HEK293 (cell line): Measurements from ENCODE around the gene IFFO2.
A peak's percentile ranks its signal among the peaks of the same experiment; 100 is the strongest.

Experiments used
- CTCF ChIA-PET: fragments of 350-600 bp; formaldehyde crosslinking; extraction: SDS; loops from one replicate; lab custom pipeline; 2021; ENCODE audit warnings: antibody characterized with exemption; lab: Yijun Ruan, JAX
- POLR2A ChIA-PET: fragments of 300-600 bp; formaldehyde crosslinking; extraction: SDS; loops from one replicate; lab custom pipeline; 2020; ENCODE audit warnings: antibody characterized with exemption, inconsistent platforms; lab: Yijun Ruan, JAX
- H3K27ac ChIP-seq: fragments of 200-500 bp; sonication (Bioruptor generic); 2 replicates; pipeline ENCODE4 v1.5.1; 2014; ENCODE audit warnings: low read depth, low read length, control low read depth, inconsistent platforms; ENCODE audit errors: extremely low read depth
- H3K36me3 ChIP-seq, 2 experiments: fragments of 200-500 bp in 1 of 2; sonication (Bioruptor generic) in 1 of 2; 1 replicate in 1 of 2; 2 replicates in 1 of 2; pipeline ENCODE4 v1.5.1; 2014 to 2017; ENCODE audit warnings: inconsistent platforms in 2 of 2, low read length in 2 of 2; ENCODE audit not compliant: control insufficient read depth in 2 of 2, insufficient read depth in 1 of 2
- H3K4me1 ChIP-seq: fragments of 200-500 bp; sonication (Bioruptor generic); 2 replicates; pipeline ENCODE4 v1.5.1; 2014; ENCODE audit warnings: mild to moderate bottlenecking, low read length, inconsistent platforms; ENCODE audit not compliant: control insufficient read depth, insufficient read depth
- H3K4me3 ChIP-seq: 2 replicates; pipeline ENCODE4 v1.5.1; 2011; ENCODE audit warnings: low read depth, mild to moderate bottlenecking, control low read depth, low read length, moderate library complexity
- H3K9me3 ChIP-seq: fragments of 200-500 bp; sonication (Bioruptor generic); 2 replicates; pipeline ENCODE4 v1.5.1; 2014; ENCODE audit warnings: low read depth, low read length, inconsistent platforms; ENCODE audit not compliant: control insufficient read depth, insufficient read depth
- KLF1 ChIP-seq: fragments of 450-650 bp; formaldehyde crosslinking; IDR thresholded peaks from 2 replicates; pipeline ENCODE4 v1.5.1; 2016; ENCODE audit warnings: missing biosample characterization, missing genetic modification characterization
- MZF1 ChIP-seq: fragments of 450-650 bp; formaldehyde crosslinking; IDR thresholded peaks from 2 replicates; pipeline ENCODE4 v1.5.1; 2017; ENCODE audit warnings: missing biosample characterization, missing genetic modification characterization, borderline replicate concordance
- OSR2 ChIP-seq: fragments of 450-650 bp; formaldehyde crosslinking; IDR thresholded peaks from 2 replicates; pipeline ENCODE4 v1.5.1; 2016; ENCODE audit warnings: missing biosample characterization, missing genetic modification characterization
- ZBTB7A ChIP-seq: fragments of 450-650 bp; formaldehyde crosslinking; IDR thresholded peaks from 2 replicates; pipeline ENCODE4 v1.5.1; 2016; ENCODE audit warnings: low read depth, missing biosample characterization, missing genetic modification characterization
- ZFHX2 ChIP-seq: fragments of 450-650 bp; formaldehyde crosslinking; conservative IDR thresholded peaks from 2 replicates; pipeline ENCODE4 v1.5.1; 2016; ENCODE audit warnings: missing biosample characterization, missing genetic modification characterization
- ZFP41 ChIP-seq: fragments of 450-650 bp; formaldehyde crosslinking; IDR thresholded peaks from 2 replicates; pipeline ENCODE4 v1.5.1; 2016; ENCODE audit warnings: missing biosample characterization, missing genetic modification characterization, borderline replicate concordance
- ZNF19 ChIP-seq: fragments of 450-650 bp; formaldehyde crosslinking; IDR thresholded peaks from 2 replicates; pipeline ENCODE4; 2016; ENCODE audit warnings: missing biosample characterization, missing genetic modification characterization, low read depth
- ZNF211 ChIP-seq: fragments of 450-650 bp; formaldehyde crosslinking; IDR thresholded peaks from 2 replicates; pipeline ENCODE4 v1.5.1; 2016; ENCODE audit warnings: low read depth, missing biosample characterization, missing genetic modification characterization
- ZNF214 ChIP-seq: fragments of 450-650 bp; formaldehyde crosslinking; IDR thresholded peaks from 2 replicates; pipeline ENCODE4 v1.5.1; 2017; ENCODE audit warnings: missing biosample characterization, mild to moderate bottlenecking, missing genetic modification characterization, borderline replicate concordance
- ZNF280D ChIP-seq: fragments of 450-650 bp; formaldehyde crosslinking; IDR thresholded peaks from 2 replicates; pipeline ENCODE4 v1.5.1; 2016; ENCODE audit warnings: missing biosample characterization, missing genetic modification characterization
- ZNF302 ChIP-seq: fragments of 450-650 bp; formaldehyde crosslinking; IDR thresholded peaks from 2 replicates; pipeline ENCODE4 v1.5.1; 2016; ENCODE audit warnings: missing biosample characterization, missing genetic modification characterization, low read depth
- ZNF335 ChIP-seq: fragments of 450-650 bp; formaldehyde crosslinking; conservative IDR thresholded peaks from 2 replicates; pipeline ENCODE4 v1.5.1; 2016; ENCODE audit warnings: missing biosample characterization, missing genetic modification characterization
- ZNF350 ChIP-seq: fragments of 450-650 bp; formaldehyde crosslinking; IDR thresholded peaks from 2 replicates; pipeline ENCODE4 v1.5.0; 2017; ENCODE audit warnings: missing biosample characterization, mild to moderate bottlenecking, missing genetic modification characterization
- ZNF366 ChIP-seq: fragments of 450-650 bp; formaldehyde crosslinking; conservative IDR thresholded peaks from 2 replicates; pipeline ENCODE4 v1.5.1; 2016; ENCODE audit warnings: missing biosample characterization, missing genetic modification characterization
- ZNF391 ChIP-seq: fragments of 450-650 bp; formaldehyde crosslinking; IDR thresholded peaks from 2 replicates; pipeline ENCODE4 v1.5.1; 2016; ENCODE audit warnings: low read depth, missing biosample characterization, missing genetic modification characterization, borderline replicate concordance
- ZNF510 ChIP-seq: fragments of 450-650 bp; formaldehyde crosslinking; IDR thresholded peaks from 2 replicates; pipeline ENCODE4 v1.5.1; 2018; ENCODE audit warnings: mild to moderate bottlenecking, missing genetic modification characterization, missing biosample characterization; ENCODE audit not compliant: insufficient replicate concordance
- ZNF530 ChIP-seq: fragments of 450-650 bp; formaldehyde crosslinking; IDR thresholded peaks from 2 replicates; pipeline ENCODE4 v1.5.1; 2016; ENCODE audit warnings: low read depth, missing biosample characterization, missing genetic modification characterization
- ZNF571 ChIP-seq: fragments of 450-650 bp; formaldehyde crosslinking; IDR thresholded peaks from 2 replicates; pipeline ENCODE4 v1.5.0; 2017; ENCODE audit warnings: missing biosample characterization, missing genetic modification characterization
- ZNF600 ChIP-seq: fragments of 450-650 bp; formaldehyde crosslinking; IDR thresholded peaks from 2 replicates; pipeline ENCODE4 v1.5.1; 2016; ENCODE audit warnings: missing biosample characterization, missing genetic modification characterization
- ZNF654 ChIP-seq: fragments of 450-650 bp; formaldehyde crosslinking; IDR thresholded peaks from 2 replicates; pipeline ENCODE4 v1.5.1; 2016; ENCODE audit warnings: low read depth, missing biosample characterization, missing genetic modification characterization
- ZNF747 ChIP-seq: fragments of 450-650 bp; formaldehyde crosslinking; IDR thresholded peaks from 2 replicates; pipeline ENCODE4 v1.5.1; 2016; ENCODE audit warnings: missing biosample characterization, missing genetic modification characterization
- ZNF776 ChIP-seq: fragments of 450-650 bp; formaldehyde crosslinking; IDR thresholded peaks from 2 replicates; pipeline ENCODE4 v1.5.0; 2017; ENCODE audit warnings: missing biosample characterization, missing genetic modification characterization, borderline replicate concordance
- TF ChIP-seq, protein P1 (sequence below): fragments of 450-650 bp; formaldehyde crosslinking; IDR thresholded peaks from 2 replicates; pipeline ENCODE4 v1.5.1; 2016; ENCODE audit warnings: missing biosample characterization, missing genetic modification characterization
- TF ChIP-seq, protein P2 (sequence below): fragments of 450-650 bp; formaldehyde crosslinking; IDR thresholded peaks from 2 replicates; pipeline ENCODE4 v1.5.1; 2016; ENCODE audit warnings: missing biosample characterization, missing genetic modification characterization
- TF ChIP-seq, protein P3 (sequence below): fragments of 450-650 bp; formaldehyde crosslinking; IDR thresholded peaks from 2 replicates; pipeline ENCODE4 v1.5.1; 2017; ENCODE audit warnings: missing biosample characterization, mild to moderate bottlenecking, missing genetic modification characterization, moderate library complexity

IFFO2 gene

DNA sequence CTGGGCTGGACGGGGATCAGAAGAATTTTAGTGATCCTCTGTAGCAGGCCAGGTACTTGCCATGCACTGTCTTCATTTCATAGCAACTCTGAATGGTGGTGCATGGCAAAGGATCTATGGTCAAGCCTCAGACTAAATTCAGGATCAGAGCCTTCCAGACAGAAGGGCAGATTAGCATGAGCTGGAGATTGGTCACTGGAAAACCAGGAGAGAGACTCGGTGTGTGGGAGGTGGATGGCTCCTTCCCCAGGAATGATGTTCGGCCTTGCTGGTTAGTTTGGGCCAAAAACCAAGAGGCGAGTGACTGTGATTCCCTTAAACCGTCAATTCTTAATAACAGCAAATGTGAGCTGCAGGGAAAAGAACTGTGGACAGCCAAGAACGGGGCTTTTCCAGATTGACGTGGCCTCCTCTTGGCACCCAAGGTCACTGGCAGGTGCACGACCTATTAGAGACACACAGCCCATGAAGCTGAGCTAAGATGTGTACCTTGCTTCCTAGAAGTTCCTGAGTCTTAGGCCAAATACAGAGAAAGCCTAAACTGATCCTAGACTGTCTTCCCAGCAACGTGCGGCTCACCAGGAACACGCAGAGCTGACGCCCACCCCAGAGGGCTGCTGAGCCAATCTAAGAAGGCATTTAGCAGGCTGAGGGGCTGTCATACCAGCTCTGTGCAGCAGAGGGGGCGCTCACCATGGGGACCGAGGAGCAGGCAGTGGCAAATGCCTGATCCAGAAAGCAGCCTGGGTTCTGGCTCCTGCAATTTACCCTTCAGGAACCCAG is 72.6 kb downstream of the IFFO2 start:
- peaks cover 0 to 7% of the 10 kb centered on the region in 2 experiments; a peak in 1 of 3 replicates for H3K36me3 ChIP-seq
- no peaks in the 10 kb centered on the region for H3K9me3 ChIP-seq
- H3K4me3 ChIP-seq: no peak overlapping the region
- H3K27ac ChIP-seq: no peak overlapping the region
- H3K4me1 ChIP-seq: 0 out of 2 replicates have a peak, but pooled peaks cover 2% of the 10 kb centered on the region
- POLR2A ChIA-PET: interaction anchor here (0.6 to 1.4 kb wide), 2 partner anchors 19 to 213 kb away, joined by 3 to 7 read pairs; partner anchors contain the start of gene ALDH4A1
- CTCF ChIA-PET: interaction anchor here (0.5 to 3.4 kb wide), 36 partner anchors 9 to 1664 kb away, joined by 3 to 29 read pairs (median 4); partner anchors contain the start of gene ALDH4A1
- TF ChIP-seq ZNF302 (tag by site-specific recombination) (no peak), ZNF391 (tag by site-specific recombination) (no peak), ZNF654 (tag by site-specific recombination) (peak; percentile 49), ZNF776 (no peak), ZFHX2 (tag by site-specific recombination) (peak; percentile 27; the same call in 1 of the 2 replicates), OSR2 (tag by site-specific recombination) (no peak), ZNF600 (tag by site-specific recombination) (0 out of 2 replicates have a peak, but pooled peaks have one; percentile 51), ZNF335 (tag by site-specific recombination) (peak; percentile 65), ZNF19 (no peak)
- TF ChIP-seq, protein P1, sequence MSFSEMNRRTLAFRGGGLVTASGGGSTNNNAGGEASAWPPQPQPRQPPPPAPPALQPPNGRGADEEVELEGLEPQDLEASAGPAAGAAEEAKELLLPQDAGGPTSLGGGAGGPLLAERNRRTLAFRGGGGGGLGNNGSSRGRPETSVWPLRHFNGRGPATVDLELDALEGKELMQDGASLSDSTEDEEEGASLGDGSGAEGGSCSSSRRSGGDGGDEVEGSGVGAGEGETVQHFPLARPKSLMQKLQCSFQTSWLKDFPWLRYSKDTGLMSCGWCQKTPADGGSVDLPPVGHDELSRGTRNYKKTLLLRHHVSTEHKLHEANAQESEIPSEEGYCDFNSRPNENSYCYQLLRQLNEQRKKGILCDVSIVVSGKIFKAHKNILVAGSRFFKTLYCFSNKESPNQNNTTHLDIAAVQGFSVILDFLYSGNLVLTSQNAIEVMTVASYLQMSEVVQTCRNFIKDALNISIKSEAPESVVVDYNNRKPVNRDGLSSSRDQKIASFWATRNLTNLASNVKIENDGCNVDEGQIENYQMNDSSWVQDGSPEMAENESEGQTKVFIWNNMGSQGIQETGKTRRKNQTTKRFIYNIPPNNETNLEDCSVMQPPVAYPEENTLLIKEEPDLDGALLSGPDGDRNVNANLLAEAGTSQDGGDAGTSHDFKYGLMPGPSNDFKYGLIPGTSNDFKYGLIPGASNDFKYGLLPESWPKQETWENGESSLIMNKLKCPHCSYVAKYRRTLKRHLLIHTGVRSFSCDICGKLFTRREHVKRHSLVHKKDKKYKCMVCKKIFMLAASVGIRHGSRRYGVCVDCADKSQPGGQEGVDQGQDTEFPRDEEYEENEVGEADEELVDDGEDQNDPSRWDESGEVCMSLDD (tag by site-specific recombination): no peak
- TF ChIP-seq, protein P2, sequence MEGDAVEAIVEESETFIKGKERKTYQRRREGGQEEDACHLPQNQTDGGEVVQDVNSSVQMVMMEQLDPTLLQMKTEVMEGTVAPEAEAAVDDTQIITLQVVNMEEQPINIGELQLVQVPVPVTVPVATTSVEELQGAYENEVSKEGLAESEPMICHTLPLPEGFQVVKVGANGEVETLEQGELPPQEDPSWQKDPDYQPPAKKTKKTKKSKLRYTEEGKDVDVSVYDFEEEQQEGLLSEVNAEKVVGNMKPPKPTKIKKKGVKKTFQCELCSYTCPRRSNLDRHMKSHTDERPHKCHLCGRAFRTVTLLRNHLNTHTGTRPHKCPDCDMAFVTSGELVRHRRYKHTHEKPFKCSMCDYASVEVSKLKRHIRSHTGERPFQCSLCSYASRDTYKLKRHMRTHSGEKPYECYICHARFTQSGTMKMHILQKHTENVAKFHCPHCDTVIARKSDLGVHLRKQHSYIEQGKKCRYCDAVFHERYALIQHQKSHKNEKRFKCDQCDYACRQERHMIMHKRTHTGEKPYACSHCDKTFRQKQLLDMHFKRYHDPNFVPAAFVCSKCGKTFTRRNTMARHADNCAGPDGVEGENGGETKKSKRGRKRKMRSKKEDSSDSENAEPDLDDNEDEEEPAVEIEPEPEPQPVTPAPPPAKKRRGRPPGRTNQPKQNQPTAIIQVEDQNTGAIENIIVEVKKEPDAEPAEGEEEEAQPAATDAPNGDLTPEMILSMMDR (tag by site-specific recombination): peak; percentile 76

- ChIA-PET CTCF (interaction anchor here (1.0 to 3.4 kb wide), 9 partner anchors 9 to 771 kb away, joined by 3 to 29 read pairs (median 15); no protein-coding TSS in a partner anchor), POLR2A (no interaction called here)
- Histone ChIP-seq H3K4me3 (no peak overlapping the region), H3K27ac (no peak overlapping the region), H3K36me3 (peaks cover 0 to 7% of the 10 kb centered on the region in 2 experiments; a peak in 1 of 3 replicates), H3K9me3 (no peaks in the 10 kb centered on the region), H3K4me1 (0 out of 2 replicates have a peak, but pooled peaks cover 2% of the 10 kb centered on the region)
- TF ChIP-seq ZNF747 (tag by site-specific recombination) (no peak), KLF1 (tag by site-specific recombination) (no peak), ZNF571 (tag by site-specific recombination) (no peak), ZBTB7A (no peak), ZNF510 (tag by site-specific recombination) (no peak), ZNF530 (no peak), ZNF366 (no peak), MZF1 (tag by site-specific recombination) (no peak), ZNF211 (tag by site-specific recombination) (no peak), ZNF350 (tag by site-specific recombination) (no peak), ZFP41 (tag by site-specific recombination) (no peak), ZNF214 (no peak), ZNF280D (tag by site-specific recombination) (no peak)
- TF ChIP-seq, protein P3, sequence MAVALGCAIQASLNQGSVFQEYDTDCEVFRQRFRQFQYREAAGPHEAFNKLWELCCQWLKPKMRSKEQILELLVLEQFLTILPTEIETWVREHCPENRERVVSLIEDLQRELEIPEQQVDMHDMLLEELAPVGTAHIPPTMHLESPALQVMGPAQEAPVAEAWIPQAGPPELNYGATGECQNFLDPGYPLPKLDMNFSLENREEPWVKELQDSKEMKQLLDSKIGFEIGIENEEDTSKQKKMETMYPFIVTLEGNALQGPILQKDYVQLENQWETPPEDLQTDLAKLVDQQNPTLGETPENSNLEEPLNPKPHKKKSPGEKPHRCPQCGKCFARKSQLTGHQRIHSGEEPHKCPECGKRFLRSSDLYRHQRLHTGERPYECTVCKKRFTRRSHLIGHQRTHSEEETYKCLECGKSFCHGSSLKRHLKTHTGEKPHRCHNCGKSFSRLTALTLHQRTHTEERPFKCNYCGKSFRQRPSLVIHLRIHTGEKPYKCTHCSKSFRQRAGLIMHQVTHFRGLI (tag by site-specific recombination): no peak
Observed at GRCh38 chr1:18883079-18883478, 73.4 kb downstream of the IFFO2 start.
